Adrenal gland (tissue), 12 donors: ENCODE measurements around the gene GALNT9. TPM values are rescaled to one million over a fixed set of nuclear protein-coding genes. Genes with fewer than 3 reads are reported as not detected.

Source experiments
- DNase-seq, 7 donors: peaks; one replicate each; pipeline ENCODE4 v3.0.0-alpha.2; 2019 to 2020
- H3K27ac ChIP-seq, 5 donors: fragments of 200-600 bp; sonication (generic) in 4 of 5; 1 replicate in 3 of 5; 2 replicates in 2 of 5; pipeline versions ENCODE4 v1.5.1 to v1.8.0; 2016 to 2020; ENCODE audit warnings: mild to moderate bottlenecking in 1 of 5
- H3K27me3 ChIP-seq: fragments of 200-600 bp; 2 replicates; pipeline ENCODE4 v1.8.0; 2021
- H3K36me3 ChIP-seq, 2 donors: fragments of 200-600 bp; replicated peaks in 1 of 2; 1 replicate in 1 of 2; 2 replicates in 1 of 2; pipeline versions ENCODE4 v1.5.1 to v1.8.0; 2018 to 2022
- H3K4me1 ChIP-seq, 2 donors: fragments of 200-600 bp; replicated peaks in 1 of 2; 1 replicate in 1 of 2; 2 replicates in 1 of 2; pipeline versions ENCODE4 v1.5.1 to v1.8.0; 2018 to 2021
- H3K4me3 ChIP-seq, 4 donors: fragments of 200-600 bp; sonication (generic) in 3 of 4; one replicate each; pipeline ENCODE4 v1.5.1; 2016 to 2018
- H3K9me3 ChIP-seq, 3 donors: fragments of 200-600 bp; sonication (generic) in 1 of 3; replicated peaks in 1 of 3; 1 replicate in 2 of 3; 2 replicates in 1 of 3; pipeline versions ENCODE4 v1.5.1 to v1.8.0; 2016 to 2021
- CTCF ChIP-seq, 6 experiments: fragments of 450-650 bp in 4 of 6; fragments of 200-600 bp in 2 of 6; sonication (generic) in 1 of 6; IDR thresholded peaks; 1 replicate in 5 of 6; 2 replicates in 1 of 6; pipeline versions ENCODE4 v1.5.1 to v1.8.0; 2016 to 2021; ENCODE audit warnings: antibody characterized with exemption in 6 of 6, mild to moderate bottlenecking in 2 of 6, moderate library complexity in 1 of 6
- POLR2A ChIP-seq, 2 donors: fragments of 450-650 bp; IDR thresholded peaks; one replicate each; pipeline ENCODE4 v1.6.1; 2017; ENCODE audit warnings: antibody characterized with exemption in 2 of 2, mild to moderate bottlenecking in 2 of 2, moderate library complexity in 1 of 2
- WGBS, 4 donors: extraction: QIAGEN DNeasy Blood & Tissue Kit in 2 of 4; methylation state at CpG; one replicate each; pipeline versions ENCODE4 v1.1.5 to v1.1.7; 2013 to 2017; 5-methylcytosine and 5-hydroxymethylcytosine counted together
- intact Hi-C, 2 donors: fragments of 100-400 bp; cut with DNase I; formaldehyde crosslinking; loops; one replicate each; pipeline versions ENCODE4 v1.14.1 to v1.15.0; 2022 to 2023
- polyA plus RNA-seq, 3 donors: library from polyadenylated mRNA; stranded (reverse); fragments of 200-250 nt in 2 of 3; fragments of 350-450 nt in 1 of 3; fragmentation: Illumina TruSeq in 1 of 3; extraction: RNeasy Lipid Tissue Mini Kit (QIAGEN cat#74804) in 1 of 3; gene quantifications; one replicate each; pipeline ENCODE4 v1.2.3, GENCODE V29; 2013 to 2014
- total RNA-seq, 9 donors: library from RNA; depleted of rRNA in 4 of 9; stranded (reverse); fragments of >200 nt in 4 of 9; fragments of 120-200 nt in 1 of 9; fragmentation: NEBNext Ultra II Directional in 1 of 9; extraction: Animal tissue kit (Norgen Biotek cat#: 25700) in 1 of 9; gene quantifications; one replicate each; pipeline versions ENCODE4 v1.1.0 to v1.2.4, GENCODE V29; 2013 to 2023
- donor health status: healthy with polysubstance abuse.
- donor health status: Bipolar disorder and iron deficiency.
- donor health status: DM: yes; HTN: yes; CAD: no.
- donor health status: DM: no; HTN: no; CAD: no.
- donor health status: DM: no; HTN: no; CAD: no.
- donor health status: DM: yes; HTN: yes; CAD: no.

GALNT9 gene
- total and polyA plus RNA-seq, 12 donors, result 0.44 to 7.8 (median 1.2) TPM; not detected in 1

GRCh38 chr12:132264086-132265010 lies 65.0 kb downstream of the GALNT9 start:
- intact Hi-C loops, result no loop called here
- H3K9me3 ChIP-seq, result no peaks in the 10 kb centered on the region
- H3K27ac ChIP-seq, result no peak overlapping the region
- H3K4me3 ChIP-seq, result no peak overlapping the region
- H3K36me3 ChIP-seq, result no peaks in the 10 kb centered on the region
- DNase-seq, result no peak
- WGBS, 4 donors, result 83 to 85% (median 84%) methylated on average over 32 to 49 of the region's 49 CpGs
- H3K27me3 ChIP-seq, result peaks cover 15% of the 10 kb centered on the region
- TF ChIP-seq CTCF (IDR thresholded peaks at IDR 0.05), result no peak
- no peak for TF ChIP-seq POLR2A (IDR thresholded peaks at IDR 0.05)
- no peaks in the 10 kb centered on the region for H3K4me1 ChIP-seq

GRCh38 chr12:132263451-132264049 lies 65.8 kb downstream of the GALNT9 start:
- DNase-seq, result no peak
- H3K4me3 ChIP-seq, result no peak overlapping the region
- H3K9me3 ChIP-seq, result no peaks in the 10 kb centered on the region
- H3K36me3 ChIP-seq, result no peaks in the 10 kb centered on the region
- WGBS, 4 donors, result 59 to 74% (median 65%) methylated on average over 14 to 19 of the region's 19 CpGs
- intact Hi-C loops, result no loop called here
- peaks cover 8% of the 10 kb centered on the region for H3K27me3 ChIP-seq
- TF ChIP-seq POLR2A (IDR thresholded peaks at IDR 0.05), result no peak
- TF ChIP-seq CTCF (IDR thresholded peaks at IDR 0.05), result no peak
- no peak overlapping the region for H3K27ac ChIP-seq
- no peaks in the 10 kb centered on the region for H3K4me1 ChIP-seq

GRCh38 chr12:132263061-132263360 lies 66.4 kb downstream of the GALNT9 start:
- intact Hi-C loops, result no loop called here
- Histone ChIP-seq H3K4me1 (no peaks in the 10 kb centered on the region), H3K27ac (no peak overlapping the region), H3K4me3 (no peak overlapping the region), H3K9me3 (no peaks in the 10 kb centered on the region), H3K36me3 (no peaks in the 10 kb centered on the region), H3K27me3 (peaks cover 6% of the 10 kb centered on the region)
- TF ChIP-seq CTCF (IDR thresholded peaks at IDR 0.05), result no peak
- no peak for TF ChIP-seq POLR2A (IDR thresholded peaks at IDR 0.05)
- no peak for DNase-seq
- WGBS, 4 donors, result 65 to 80% (median 70%) methylated on average over 8 of the region's 8 CpGs

GRCh38 chr12:132262256-132263060 lies 66.9 kb downstream of the GALNT9 start:
- no peak overlapping the region for H3K4me3 ChIP-seq
- no peak for DNase-seq
- intact Hi-C loops, result no loop called here
- WGBS, 4 donors, result 78 to 88% (median 82%) methylated on average over 20 to 40 of the region's 40 CpGs
- TF ChIP-seq CTCF (IDR thresholded peaks at IDR 0.05) (no peak), POLR2A (IDR thresholded peaks at IDR 0.05) (no peak)
- no peak overlapping the region for H3K27ac ChIP-seq
- H3K36me3 ChIP-seq, result no peaks in the 10 kb centered on the region
- no peaks in the 10 kb centered on the region for H3K9me3 ChIP-seq
- peaks cover 6% of the 10 kb centered on the region for H3K27me3 ChIP-seq
- H3K4me1 ChIP-seq, result no peaks in the 10 kb centered on the region
